ENCODE measurements around the gene PITX3.

GRCh38 chr10:102220612-102221011 is 20.7 kb downstream of the PITX3 start:
- no peak for TF ChIP-seq POLR2A (IDR thresholded peaks at IDR 0.05)
- TF ChIP-seq CTCF (IDR thresholded peaks at IDR 0.05): no peak
- TF ChIP-seq EP300 (IDR thresholded peaks at IDR 0.05): no peak
